HG03469 (cell line): ENCODE data around the gene MYORG.

Experiments
- ATAC-seq: cut with Tn5 transposase; IDR thresholded peaks from one replicate; pipeline ENCODE4 v1.9.1; 2021; ENCODE audit warnings: mild to moderate bottlenecking, moderate library complexity, moderate number of reproducible peaks; ENCODE audit not compliant: unreplicated experiment

The MYORG gene

DNA sequence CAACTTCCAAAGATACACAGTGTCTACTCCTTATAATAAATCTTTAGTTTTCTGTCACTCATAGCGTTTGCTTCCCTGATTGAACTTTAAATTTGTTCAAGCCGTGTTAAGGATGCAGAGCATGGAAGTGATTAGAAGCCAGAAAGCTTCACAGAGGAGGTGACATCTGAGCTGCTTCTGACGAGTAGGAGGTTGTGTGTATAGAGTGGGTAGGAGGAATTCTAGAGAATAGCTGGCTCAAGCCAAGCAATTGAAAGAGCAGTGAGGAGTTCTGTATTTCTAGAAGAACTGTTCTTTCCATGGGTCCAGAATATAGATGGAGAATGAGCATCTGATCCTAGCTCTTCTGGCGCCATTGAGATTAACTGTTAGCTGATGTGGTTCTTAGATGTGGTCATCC lies 41.3 kb downstream of the MYORG start:
- no peak for ATAC-seq

GRCh38 chr9:34334916-34335315 lies 41.8 kb downstream of the MYORG start:
- no peak for ATAC-seq

GRCh38 chr9:34334337-34334824 lies 42.3 kb downstream of the MYORG start:
- no peak for ATAC-seq

- ATAC-seq, result no peak
These were observed 42.9 kb downstream of the MYORG start for GRCh38 chr9:34333836-34334235.

DNA sequence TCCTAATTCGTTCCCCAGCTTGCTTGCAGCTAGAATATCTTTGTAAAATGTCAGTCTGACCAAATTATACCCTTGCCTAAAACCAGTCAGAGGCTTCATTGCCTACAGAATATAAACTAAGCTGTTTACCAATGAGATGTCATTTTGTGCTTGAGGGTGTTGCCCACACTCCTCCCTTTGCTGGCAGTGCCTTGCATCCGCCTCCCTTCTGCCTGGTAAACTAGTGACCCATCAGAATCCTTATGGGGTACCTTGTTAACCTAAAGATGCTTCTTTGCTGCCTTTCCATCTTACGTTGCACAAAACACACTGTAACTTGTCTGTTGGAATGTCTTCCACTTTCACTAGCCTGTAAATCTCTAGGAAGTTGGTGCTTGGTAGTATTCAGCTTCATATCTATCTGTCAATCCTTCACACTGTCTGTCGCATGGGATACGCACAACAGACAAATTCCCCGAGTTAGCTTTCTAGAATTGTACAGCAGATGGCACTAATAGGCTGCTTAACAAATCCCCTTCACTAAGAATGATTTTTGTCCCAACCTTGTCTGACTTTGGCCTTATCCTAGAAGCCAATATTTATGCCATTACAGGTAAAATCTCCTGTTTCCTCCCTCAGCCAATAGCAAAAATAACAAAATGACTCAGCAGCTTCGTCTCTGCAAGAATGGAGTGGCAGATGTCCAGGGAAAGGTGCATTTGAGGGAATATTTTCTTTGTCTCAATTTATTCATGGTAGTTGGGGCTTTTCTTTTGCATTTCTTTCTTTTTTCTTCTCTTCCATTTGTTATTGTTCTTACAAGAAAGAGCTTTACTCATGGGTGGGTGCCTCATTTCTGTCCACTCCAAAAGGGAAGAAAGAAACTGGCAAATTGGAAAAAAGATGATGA lies 44.4 kb downstream of the MYORG start:
- ATAC-seq, result no peak

DNA sequence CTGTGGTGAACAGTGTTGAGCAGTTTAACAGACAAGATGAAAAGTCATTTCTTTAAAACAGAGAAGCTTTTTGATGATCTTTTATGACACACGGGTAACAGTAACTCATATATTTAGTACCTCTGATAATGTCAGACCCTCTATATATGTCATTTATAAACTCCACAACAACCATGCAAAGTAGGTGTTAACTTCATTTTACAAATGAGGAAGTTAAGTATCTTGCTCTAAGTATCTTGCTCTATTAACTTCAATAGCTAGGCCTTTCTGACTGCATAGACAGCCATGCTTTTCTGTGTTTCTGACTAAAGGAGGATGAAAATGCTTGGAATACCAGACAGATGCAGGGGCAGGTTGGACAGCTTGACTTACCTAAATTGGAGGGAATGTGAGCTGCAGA lies 45.5 kb downstream of the MYORG start:
- no peak for ATAC-seq

GRCh38 chr9:34328987-34329832 lies 47.5 kb downstream of the MYORG start, which contains the start of the genes KIF24 and NUDT2:
Gene KIF24 (minus strand): TSS chr9:34329268. CDS start chr9:34311346, 17,922 bp downstream.
Gene NUDT2 (plus strand): TSS chr9:34329569. CDS start chr9:34339040, 9,471 bp downstream.
- peak; percentile 84 for ATAC-seq

DNA sequence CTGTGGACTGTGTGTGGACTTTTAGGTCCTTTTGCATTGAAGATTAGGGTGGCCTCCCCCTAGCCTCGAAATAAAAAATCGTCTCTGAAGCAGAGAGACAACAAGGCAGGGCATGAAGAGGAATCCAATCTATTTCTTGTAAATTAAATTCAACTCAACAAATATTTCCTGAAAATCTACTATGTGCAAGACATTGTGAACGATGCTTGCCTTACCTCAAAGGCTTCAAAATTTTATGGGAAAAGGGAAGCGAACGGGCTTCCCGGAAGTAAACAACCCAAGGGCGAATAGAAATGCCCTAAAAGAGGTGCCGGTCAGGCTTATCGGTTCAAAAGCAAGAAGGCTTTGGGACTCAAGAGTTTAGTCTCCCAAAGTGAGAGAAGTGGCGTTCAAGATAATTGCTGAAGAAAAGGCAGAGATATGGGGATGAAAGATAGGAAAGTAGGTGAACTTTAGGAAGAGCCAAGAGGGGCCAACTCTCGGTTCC lies 48.2 kb downstream of the MYORG start:
- ATAC-seq, result no peak

GRCh38 chr9:34326690-34327089 lies 50.0 kb downstream of the MYORG start:
- no peak for ATAC-seq

DNA sequence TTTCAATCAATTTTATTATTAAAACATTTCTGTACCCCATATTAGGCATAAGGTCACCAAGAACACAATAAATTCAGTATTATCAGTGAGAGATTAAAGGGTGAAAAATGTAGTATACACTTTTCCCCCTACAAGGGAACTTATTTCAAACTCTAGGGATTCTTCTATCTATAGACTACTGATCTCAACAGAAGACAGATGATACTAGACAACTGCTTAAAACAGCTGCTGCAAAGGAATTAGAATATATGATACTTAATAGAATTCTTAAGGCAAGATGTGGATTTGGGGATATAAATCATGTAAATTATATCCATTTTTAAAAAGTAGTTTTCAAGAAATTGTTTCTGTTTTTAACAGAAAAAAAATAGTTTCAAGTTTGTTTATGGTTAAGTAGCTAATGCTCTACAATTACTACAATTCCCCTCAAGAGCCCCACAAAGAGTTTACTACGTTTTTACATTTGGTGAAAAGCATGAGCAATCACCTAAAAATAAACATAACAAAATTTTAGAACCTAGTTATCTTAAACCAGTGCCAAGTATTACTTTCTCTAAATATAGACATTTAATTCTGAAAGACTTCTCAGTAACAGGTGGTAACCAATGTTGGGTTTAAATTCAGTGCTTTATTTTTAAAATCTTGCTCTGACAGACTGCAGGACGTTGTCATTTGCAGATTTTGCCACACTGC lies 53.7 kb downstream of the MYORG start:
- no peak for ATAC-seq

- no peak for ATAC-seq
These were observed 55.2 kb downstream of the MYORG start for GRCh38 chr9:34321451-34321850.

- no peak for ATAC-seq
These were observed 58.4 kb downstream of the MYORG start for GRCh38 chr9:34318163-34318790.

GRCh38 chr9:34317436-34317835 lies 59.3 kb downstream of the MYORG start:
- no peak for ATAC-seq
